SK-N-SH treated with all-trans-retinoic acid at 6 μM for 48 hours (cell line): ENCODE data around the gene EEIG1.

Experiments used
- ATAC-seq: fragments of 200-7000 bp; cut with Tn5 transposase; 3 replicates; pipeline ENCODE4 v1.9.1; 2020; ENCODE audit warnings: mild to moderate bottlenecking, moderate library complexity
- ARNTL ChIP-seq: fragments of 450-650 bp; formaldehyde crosslinking; IDR thresholded peaks from 2 replicates; pipeline ENCODE4 v1.5.0; 2020; ENCODE audit warnings: low read depth, mild to moderate bottlenecking, moderate library complexity, borderline replicate concordance
- BACH2 ChIP-seq: fragments of 250-450 bp; sonication (Bioruptor Pico); IDR thresholded peaks from 2 replicates; pipeline ENCODE4 v1.9.0; 2021; ENCODE audit warnings: mild to moderate bottlenecking, borderline replicate concordance
- CREB5 ChIP-seq: fragments of 250-450 bp; sonication (Bioruptor Pico); IDR thresholded peaks from 2 replicates; pipeline ENCODE4 v1.5.1; 2020; ENCODE audit warnings: low read depth, mild to moderate bottlenecking, moderate library complexity
- CSDC2 ChIP-seq: fragments of 250-450 bp; sonication (Bioruptor Pico); IDR thresholded peaks from 2 replicates; pipeline ENCODE4 v1.5.0; 2020; ENCODE audit warnings: mild to moderate bottlenecking, moderate library complexity
- CSRNP3 ChIP-seq: fragments of 250-450 bp; sonication (Bioruptor Pico); IDR thresholded peaks from 2 replicates; pipeline ENCODE4 v1.5.1; 2021; ENCODE audit warnings: mild to moderate bottlenecking, moderate library complexity
- ESRRG ChIP-seq: fragments of 250-450 bp; sonication (Bioruptor Pico); IDR thresholded peaks from 2 replicates; pipeline ENCODE4 v1.6.1; 2021; ENCODE audit warnings: mild to moderate bottlenecking
- GLIS3 ChIP-seq: fragments of 250-450 bp; sonication (Bioruptor Pico); IDR thresholded peaks from 2 replicates; pipeline ENCODE4 v1.5.0; 2020; ENCODE audit warnings: mild to moderate bottlenecking, moderate library complexity
- ISL1 ChIP-seq: fragments of 250-450 bp; sonication (Bioruptor Pico); IDR thresholded peaks from 2 replicates; pipeline ENCODE4 v2.1.2; 2022; ENCODE audit warnings: mild to moderate bottlenecking, moderate library complexity
- OSR1 ChIP-seq: fragments of 250-450 bp; sonication (Bioruptor Pico); IDR thresholded peaks from 2 replicates; pipeline ENCODE4 v1.8.0; 2022; ENCODE audit warnings: moderate library complexity, mild to moderate bottlenecking, inconsistent platforms
- PATZ1 ChIP-seq: fragments of 250-450 bp; sonication (Bioruptor Pico); IDR thresholded peaks from 2 replicates; pipeline ENCODE4 v1.8.0; 2020; ENCODE audit warnings: mild to moderate bottlenecking, moderate library complexity, borderline replicate concordance
- POU6F1 ChIP-seq: fragments of 250-450 bp; sonication (Bioruptor Pico); IDR thresholded peaks from 2 replicates; pipeline ENCODE4 v1.8.0; 2021; ENCODE audit warnings: low read depth, mild to moderate bottlenecking, moderate library complexity, borderline replicate concordance
- PPARA ChIP-seq: fragments of 250-450 bp; sonication (Bioruptor Pico); IDR thresholded peaks from 2 replicates; pipeline ENCODE4 v1.5.0; 2020; ENCODE audit warnings: mild to moderate bottlenecking, borderline replicate concordance
- RARB ChIP-seq: fragments of 250-450 bp; sonication (Bioruptor Pico); IDR thresholded peaks from 2 replicates; pipeline ENCODE4 v1.8.0; 2021; ENCODE audit warnings: mild to moderate bottlenecking, moderate library complexity
- SNAI2 ChIP-seq: fragments of 250-450 bp; sonication (Bioruptor Pico); IDR thresholded peaks from 2 replicates; pipeline ENCODE4 v1.5.0; 2020; ENCODE audit warnings: mild to moderate bottlenecking, moderate library complexity
- TCF4 ChIP-seq: fragments of 250-450 bp; sonication (Bioruptor Pico); IDR thresholded peaks from 2 replicates; pipeline ENCODE4 v1.8.0; 2021; ENCODE audit warnings: mild to moderate bottlenecking, moderate library complexity, borderline replicate concordance
- TOX ChIP-seq: fragments of 250-450 bp; sonication (Bioruptor Pico); IDR thresholded peaks from 2 replicates; pipeline ENCODE4 v1.8.0; 2021; ENCODE audit warnings: mild to moderate bottlenecking, moderate library complexity, borderline replicate concordance
- TSHZ2 ChIP-seq: fragments of 250-450 bp; sonication (Bioruptor Pico); IDR thresholded peaks from 2 replicates; pipeline ENCODE4 v1.5.0; 2020; ENCODE audit warnings: mild to moderate bottlenecking, moderate library complexity
- ZC3H10 ChIP-seq: fragments of 250-450 bp; sonication (Bioruptor Pico); IDR thresholded peaks from 2 replicates; pipeline ENCODE4 v1.5.1; 2021; ENCODE audit warnings: mild to moderate bottlenecking, moderate library complexity
- ZFP3 ChIP-seq: fragments of 250-450 bp; sonication (Bioruptor Pico); IDR thresholded peaks from 2 replicates; pipeline ENCODE4 v1.5.0; 2020; ENCODE audit warnings: mild to moderate bottlenecking, moderate library complexity
- ZFP30 ChIP-seq: fragments of 450-650 bp; formaldehyde crosslinking; IDR thresholded peaks from 2 replicates; pipeline ENCODE4 v1.5.0; 2022; ENCODE audit warnings: mild to moderate bottlenecking, moderate library complexity
- ZNF565 ChIP-seq: fragments of 450-650 bp; formaldehyde crosslinking; conservative IDR thresholded peaks from 2 replicates; pipeline ENCODE4 v1.5.0; 2020; ENCODE audit warnings: low read depth, mild to moderate bottlenecking, moderate library complexity
- ZNF70 ChIP-seq: fragments of 450-650 bp; formaldehyde crosslinking; IDR thresholded peaks from 2 replicates; pipeline ENCODE4 v1.5.0; 2020; ENCODE audit warnings: mild to moderate bottlenecking, moderate library complexity
- ZNF8 ChIP-seq: fragments of 450-650 bp; formaldehyde crosslinking; IDR thresholded peaks from 2 replicates; pipeline ENCODE4 v1.5.0; 2020; ENCODE audit warnings: mild to moderate bottlenecking, moderate library complexity

The EEIG1 gene

DNA sequence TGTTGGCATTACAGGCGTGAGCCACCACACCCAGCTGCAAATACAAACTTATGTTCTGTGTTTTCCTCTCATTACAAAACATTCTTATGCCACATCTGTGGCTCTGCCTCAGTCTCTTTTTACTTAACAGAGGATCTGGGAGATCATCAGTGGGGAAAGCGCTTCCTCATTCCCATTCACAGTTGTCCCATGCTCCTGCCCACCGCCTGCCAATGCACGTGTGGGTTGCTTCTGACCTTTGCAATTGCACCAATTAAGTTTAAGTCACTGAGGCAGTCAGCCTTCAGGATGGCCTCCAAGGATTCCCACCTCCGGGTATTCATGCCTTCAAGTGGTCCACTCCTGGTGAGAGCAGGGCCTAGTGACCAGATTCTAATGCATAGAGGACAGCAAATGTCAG lies 34.9 kb upstream of the EEIG1 start:
- no peak for ATAC-seq
- TF ChIP-seq CSRNP3 (CRISPR knock-in tag), result no peak
- no peak for TF ChIP-seq SNAI2
- no peak for TF ChIP-seq ZNF565
- TF ChIP-seq GLIS3 (CRISPR knock-in tag), result no peak
- no peak for TF ChIP-seq BACH2 (CRISPR knock-in tag)
- no peak for TF ChIP-seq PATZ1 (CRISPR knock-in tag)
- no peak for TF ChIP-seq ESRRG
- no peak for TF ChIP-seq CSDC2
- TF ChIP-seq ZNF8, result no peak
- no peak for TF ChIP-seq OSR1
- no peak for TF ChIP-seq TCF4 (CRISPR knock-in tag)
- TF ChIP-seq ISL1 (CRISPR knock-in tag), result no peak
- no peak for TF ChIP-seq ZC3H10 (CRISPR knock-in tag)
- TF ChIP-seq ARNTL (CRISPR knock-in tag), result no peak
- no peak for TF ChIP-seq ZFP30 (CRISPR knock-in tag)
- no peak for TF ChIP-seq CREB5 (CRISPR knock-in tag)
- no peak for TF ChIP-seq PPARA (CRISPR knock-in tag)
- no peak for TF ChIP-seq RARB

GRCh38 chr9:128011071-128011817 lies 30.5 kb upstream of the EEIG1 start:
- ATAC-seq, result no peak
- no peak for TF ChIP-seq ISL1 (CRISPR knock-in tag)
- no peak for TF ChIP-seq ZFP3 (CRISPR knock-in tag)
- TF ChIP-seq BACH2 (CRISPR knock-in tag), result no peak
- TF ChIP-seq RARB, result no peak
- no peak for TF ChIP-seq PATZ1 (CRISPR knock-in tag)
- TF ChIP-seq CREB5 (CRISPR knock-in tag), result no peak
- TF ChIP-seq POU6F1 (CRISPR knock-in tag), result no peak
- TF ChIP-seq ZC3H10 (CRISPR knock-in tag), result no peak
- no peak for TF ChIP-seq ARNTL (CRISPR knock-in tag)
- no peak for TF ChIP-seq ZNF70 (CRISPR knock-in tag)
- no peak for TF ChIP-seq OSR1
- TF ChIP-seq SNAI2, result no peak

DNA sequence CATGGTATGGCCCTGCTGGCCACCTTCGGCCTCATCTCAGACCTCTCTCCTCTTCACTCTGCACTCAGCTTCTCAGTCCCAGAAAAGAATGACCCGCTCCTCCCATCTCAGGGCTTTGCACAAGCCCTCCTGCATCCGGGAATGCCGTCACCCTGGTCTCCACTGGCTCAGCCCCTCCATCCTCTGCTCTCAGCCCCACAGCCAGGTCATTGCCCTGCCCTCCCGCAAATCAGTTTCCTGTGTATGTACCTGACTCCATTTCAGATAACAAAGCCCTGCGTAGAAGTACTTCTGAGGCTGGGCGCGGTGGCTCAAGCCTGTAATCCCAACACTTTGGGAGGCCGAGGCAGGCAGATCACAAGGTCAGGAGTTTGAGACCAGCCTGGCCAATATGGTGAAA lies 28.9 kb upstream of the EEIG1 start:
- ATAC-seq, result no peak
- TF ChIP-seq TSHZ2, result no peak
- TF ChIP-seq POU6F1 (CRISPR knock-in tag), result no peak
- no peak for TF ChIP-seq TCF4 (CRISPR knock-in tag)
- TF ChIP-seq ZC3H10 (CRISPR knock-in tag), result no peak
- TF ChIP-seq TOX, result no peak
- no peak for TF ChIP-seq GLIS3 (CRISPR knock-in tag)
- no peak for TF ChIP-seq BACH2 (CRISPR knock-in tag)
- no peak for TF ChIP-seq ZNF8
- no peak for TF ChIP-seq ARNTL (CRISPR knock-in tag)
- TF ChIP-seq ISL1 (CRISPR knock-in tag), result no peak
- TF ChIP-seq RARB, result no peak
